NCI-H1048 (cell line): ENCODE results near the gene ZNF429.
"Not testable (repeated sequence)": the region's sequence is repeated elsewhere in the genome, so short reads cannot be mapped to it uniquely, and the experiment has no call there.

Experiments used
- DNase-seq: peaks from one replicate; lab custom pipeline; 2025; lab: John Stamatoyannopoulos, UW

The ZNF429 gene

GRCh38 chr19:21519488-21519887 is 14.1 kb downstream of the ZNF429 start:
- no peak for DNase-seq

- DNase-seq: no peak
Measured at GRCh38 chr19:21532904-21533303, 27.5 kb downstream of the ZNF429 start.

- DNase-seq: not testable (repeated sequence)
Measured at GRCh38 chr19:21536741-21537290, 31.4 kb downstream of the ZNF429 start.

GRCh38 chr19:21559444-21559843 is 54.0 kb downstream of the ZNF429 start:
- DNase-seq: no peak

- DNase-seq: no peak
Measured at GRCh38 chr19:21564406-21564805, 59.0 kb downstream of the ZNF429 start.

GRCh38 chr19:21566073-21566472 is 60.7 kb downstream of the ZNF429 start:
- no peak for DNase-seq

- not testable (repeated sequence) for DNase-seq
Measured at GRCh38 chr19:21567806-21568205, 62.4 kb downstream of the ZNF429 start.

- no peak for DNase-seq
Measured at GRCh38 chr19:21568816-21569493, 63.6 kb downstream of the ZNF429 start.

GRCh38 chr19:21569494-21569865 is 64.1 kb downstream of the ZNF429 start:
- DNase-seq: no peak

- no peak for DNase-seq
Measured at GRCh38 chr19:21571316-21571715, 65.9 kb downstream of the ZNF429 start.

GRCh38 chr19:21574607-21575006 is 69.2 kb downstream of the ZNF429 start:
- no peak for DNase-seq

- DNase-seq: no peak
Measured at GRCh38 chr19:21576481-21576880, 71.1 kb downstream of the ZNF429 start.

GRCh38 chr19:21580101-21580500 is 74.7 kb downstream of the ZNF429 start:
- DNase-seq: no peak

- no peak for DNase-seq
Measured at GRCh38 chr19:21580818-21581217, 75.4 kb downstream of the ZNF429 start.

GRCh38 chr19:21581646-21582240 is 76.3 kb downstream of the ZNF429 start:
- no peak for DNase-seq

GRCh38 chr19:21584537-21584936 is 79.1 kb downstream of the ZNF429 start:
- no peak for DNase-seq

- DNase-seq: no peak
Measured at GRCh38 chr19:21585281-21585890, 80.0 kb downstream of the ZNF429 start.

- no peak for DNase-seq
Measured at GRCh38 chr19:21586311-21587116, 81.1 kb downstream of the ZNF429 start.

GRCh38 chr19:21587117-21587461 is 81.7 kb downstream of the ZNF429 start:
- no peak for DNase-seq

GRCh38 chr19:21587549-21587948 is 82.1 kb downstream of the ZNF429 start:
- DNase-seq: no peak

GRCh38 chr19:21588065-21588601 is 82.7 kb downstream of the ZNF429 start:
- no peak for DNase-seq

GRCh38 chr19:21590867-21591266 is 85.5 kb downstream of the ZNF429 start:
- no peak for DNase-seq
